GM18519 (cell line): ENCODE data around the gene ZNF853.

Experiments used
- ATAC-seq: cut with Tn5 transposase; IDR thresholded peaks from one replicate; pipeline ENCODE4 v1.9.1; 2021; ENCODE audit warnings: mild to moderate bottlenecking, moderate library complexity; ENCODE audit not compliant: unreplicated experiment, low FRiP score

ZNF853 gene

GRCh38 chr7:6604458-6604857 lies 11.0 kb upstream of the ZNF853 start:
- ATAC-seq, result no peak

- no peak for ATAC-seq
Observed at GRCh38 chr7:6606866-6607583, 8.4 kb upstream of the ZNF853 start.

- ATAC-seq, result no peak
Observed at GRCh38 chr7:6607651-6608051, 7.8 kb upstream of the ZNF853 start.

- ATAC-seq, result no peak
Observed at GRCh38 chr7:6608081-6608480, 7.3 kb upstream of the ZNF853 start.

GRCh38 chr7:6608794-6609193 lies 6.6 kb upstream of the ZNF853 start:
- ATAC-seq, result no peak

GRCh38 chr7:6612819-6613218 lies 2.6 kb upstream of the ZNF853 start:
- ATAC-seq, result no peak

GRCh38 chr7:6613706-6614105 lies 1.7 kb upstream of the ZNF853 start:
- ATAC-seq, result no peak

GRCh38 chr7:6615723-6616555 lies 529 bp downstream of the ZNF853 start:
- no peak for ATAC-seq

GRCh38 chr7:6616854-6617643 lies 1.6 kb downstream of the ZNF853 start:
- ATAC-seq, result no peak

- ATAC-seq, result no peak
Observed at GRCh38 chr7:6618621-6619020, 3.2 kb downstream of the ZNF853 start.

- no peak for ATAC-seq
Observed at GRCh38 chr7:6619961-6620360, 4.6 kb downstream of the ZNF853 start.

GRCh38 chr7:6621195-6622133 lies 6.1 kb downstream of the ZNF853 start:
- no peak for ATAC-seq

GRCh38 chr7:6622134-6622710 lies 6.8 kb downstream of the ZNF853 start:
- no peak for ATAC-seq

GRCh38 chr7:6623589-6624245 lies 8.3 kb downstream of the ZNF853 start:
- no peak for ATAC-seq

- ATAC-seq, result no peak
Observed at GRCh38 chr7:6624246-6624611, 8.8 kb downstream of the ZNF853 start.

GRCh38 chr7:6628045-6628444 lies 12.6 kb downstream of the ZNF853 start:
- no peak for ATAC-seq

- no peak for ATAC-seq
Observed at GRCh38 chr7:6630007-6630849, 14.8 kb downstream of the ZNF853 start.

GRCh38 chr7:6631605-6632004 lies 16.2 kb downstream of the ZNF853 start:
- no peak for ATAC-seq
